A549 (cell line): ENCODE measurements around the gene GPC1. TPM values are rescaled to one million over a fixed set of nuclear protein-coding genes. Genes with fewer than 3 reads are reported as not detected.

Source experiments
- ATAC-seq, 2 experiments: fragments of 200-7000 bp in 1 of 2; fragments of >200 bp in 1 of 2; cut with Nextera tagmentation in 1 of 2; cut with Tn5 transposase in 1 of 2; 3 replicates each; pipeline versions ENCODE4 v1.8.0 to v1.9.1; 2018 to 2020; ENCODE audit warnings: mild to moderate bottlenecking in 1 of 2, moderate library complexity in 1 of 2
- CTCF ChIA-PET: fragments of 300-600 bp; sonication (Branson Sonifier 250); formaldehyde crosslinking; extraction: SDS; loops from one replicate; lab custom pipeline; 2021; ENCODE audit warnings: antibody characterized with exemption, inconsistent platforms; lab: Yijun Ruan, JAX
- POLR2A ChIA-PET: fragments of 350-600 bp; formaldehyde crosslinking; extraction: SDS; loops from one replicate; lab custom pipeline; 2021; ENCODE audit warnings: antibody characterized with exemption, inconsistent platforms; lab: Yijun Ruan, JAX
- DNase-seq, 2 experiments: peaks; one replicate each; pipeline versions ENCODE4 v3.0.0 to v3.0.0-alpha.2; 2011 to 2016; ENCODE audit warnings: low read depth in 1 of 2, low spot score in 1 of 2
- FAIRE-seq: peaks from 2 replicates; lab custom pipeline; 2011; peaks lifted over from hg19 to GRCh38; lab: Jason Lieb, UNC
- H3K27ac ChIP-seq, 2 experiments: fragments of >200 bp; sonication (Bioruptor Twin); formaldehyde crosslinking; 3 replicates each; pipeline ENCODE4 v1.5.1; 2016 to 2017
- H3K4me1 ChIP-seq: fragments of >200 bp; sonication (Bioruptor Twin); formaldehyde crosslinking; 3 replicates; pipeline ENCODE4 v1.6.1; 2016
- H3K4me2 ChIP-seq: fragments of >200 bp; sonication (Bioruptor Twin); formaldehyde crosslinking; 3 replicates; pipeline ENCODE4 v1.6.1; 2016
- H3K4me3 ChIP-seq: fragments of >200 bp; sonication (Bioruptor Twin); formaldehyde crosslinking; 3 replicates; pipeline ENCODE4 v1.5.1; 2016
- H3K9me3 ChIP-seq: fragments of >200 bp; sonication (Bioruptor Twin); formaldehyde crosslinking; 3 replicates; pipeline ENCODE4 v1.6.1; 2016
- ATOH8 ChIP-seq: fragments of 250-450 bp; sonication (Bioruptor Pico); IDR thresholded peaks from 2 replicates; pipeline ENCODE4 v1.5.0; 2020; ENCODE audit warnings: low read depth, mild to moderate bottlenecking, moderate library complexity
- CHD2 ChIP-seq: fragments of 150-350 bp; IDR thresholded peaks from 2 replicates; pipeline ENCODE4 v1.6.1; 2014; ENCODE audit warnings: low read length; ENCODE audit not compliant: partially characterized antibody
- CTCF ChIP-seq: fragments of >200 bp; sonication (Bioruptor Twin); formaldehyde crosslinking; IDR thresholded peaks from 3 replicates; pipeline ENCODE4 v1.5.1; 2016
- EP300 ChIP-seq, 2 experiments: fragments of >200 bp; sonication (Bioruptor Twin); formaldehyde crosslinking; IDR thresholded peaks; 2 replicates in 1 of 2; 3 replicates in 1 of 2; pipeline ENCODE4 v1.6.1; 2016 to 2017
- ESRRA ChIP-seq: fragments of 150-350 bp; IDR thresholded peaks from 2 replicates; pipeline ENCODE4 v1.6.1; 2014; ENCODE audit warnings: mild to moderate bottlenecking, low read length, borderline replicate concordance
- FOSB ChIP-seq: fragments of 250-450 bp; sonication (Bioruptor Pico); IDR thresholded peaks from 2 replicates; pipeline ENCODE4 v1.5.0; 2020; ENCODE audit warnings: mild to moderate bottlenecking, moderate library complexity
- FOSL2 ChIP-seq, 2 experiments: fragments of 450-650 bp in 1 of 2; fragments of >200 bp in 1 of 2; sonication (Bioruptor Twin) in 1 of 2; formaldehyde crosslinking; IDR thresholded peaks; 2 replicates each; pipeline versions ENCODE4 v1.5.0 to v1.6.1; 2016 to 2020; ENCODE audit warnings: mild to moderate bottlenecking in 1 of 2, moderate library complexity in 1 of 2
- GATA3 ChIP-seq: IDR thresholded peaks from 2 replicates; pipeline ENCODE4 v1.6.1; 2012; ENCODE audit warnings: borderline replicate concordance
- HDAC2 ChIP-seq: fragments of 200-600 bp; sonication (generic); IDR thresholded peaks from 2 replicates; pipeline ENCODE4 v1.6.1; 2016
- HOXB13 ChIP-seq: fragments of 250-450 bp; sonication (Bioruptor Pico); IDR thresholded peaks from 2 replicates; pipeline ENCODE4 v1.5.0; 2020; ENCODE audit warnings: low read depth, mild to moderate bottlenecking, moderate library complexity
- JUN ChIP-seq, 2 experiments: fragments of >200 bp; sonication (Bioruptor Twin); formaldehyde crosslinking; IDR thresholded peaks; 2 replicates in 1 of 2; 3 replicates in 1 of 2; pipeline ENCODE4 v1.6.1; 2016 to 2017
- MAFK ChIP-seq: fragments of 450-650 bp; IDR thresholded peaks from 2 replicates; pipeline ENCODE4 v1.6.1; 2014; ENCODE audit not compliant: partially characterized antibody
- MYC ChIP-seq: IDR thresholded peaks from 2 replicates; pipeline ENCODE4 v1.6.1; 2012; ENCODE audit warnings: mild to moderate bottlenecking, inconsistent platforms, low read length, improper control_type of control experiment, borderline replicate concordance
- NPAS2 ChIP-seq: fragments of 250-450 bp; sonication (Bioruptor Pico); IDR thresholded peaks from 2 replicates; pipeline ENCODE4 v1.8.0; 2022; ENCODE audit warnings: mild to moderate bottlenecking, moderate library complexity, borderline replicate concordance
- PBX3 ChIP-seq: IDR thresholded peaks from 2 replicates; pipeline ENCODE4 v1.6.1; 2012
- POLR2AphosphoS2 ChIP-seq: conservative IDR thresholded peaks from 2 replicates; pipeline ENCODE4 v1.6.1; 2012; ENCODE audit warnings: low read length, improper control_type of control experiment, inconsistent platforms
- RAD21 ChIP-seq, 2 experiments: fragments of >200 bp in 1 of 2; sonication (Bioruptor Twin) in 1 of 2; formaldehyde crosslinking in 1 of 2; IDR thresholded peaks in 1 of 2; conservative IDR thresholded peaks in 1 of 2; 2 replicates in 1 of 2; 3 replicates in 1 of 2; pipeline ENCODE4 v1.6.1; 2012 to 2018; ENCODE audit warnings: inconsistent platforms in 1 of 2
- RARB ChIP-seq: fragments of 250-450 bp; sonication (Bioruptor Pico); IDR thresholded peaks from 2 replicates; pipeline ENCODE4 v1.8.0; 2021; ENCODE audit warnings: mild to moderate bottlenecking, moderate library complexity
- RFX5 ChIP-seq: fragments of 450-650 bp; IDR thresholded peaks from 2 replicates; pipeline ENCODE4 v1.7.1; 2014; ENCODE audit warnings: antibody characterized with exemption, mild to moderate bottlenecking, moderate library complexity
- RNF2 ChIP-seq: fragments of 200-600 bp; sonication (generic); IDR thresholded peaks from 2 replicates; pipeline ENCODE4 v1.6.1; 2016; ENCODE audit warnings: low read depth, mild to moderate bottlenecking, antibody characterized with exemption, moderate library complexity, borderline replicate concordance
- USF2 ChIP-seq: fragments of 450-650 bp; IDR thresholded peaks from 2 replicates; pipeline ENCODE4 v1.6.1; 2014; ENCODE audit warnings: antibody characterized with exemption
- ZNF302 ChIP-seq: fragments of 250-450 bp; sonication (Bioruptor Pico); IDR thresholded peaks from 2 replicates; pipeline ENCODE4 v1.9.0; 2021; ENCODE audit warnings: inconsistent platforms, mild to moderate bottlenecking, moderate library complexity
- WGBS: methylation state at CpG from one replicate; pipeline ENCODE4 v1.1.6; 2017; ENCODE audit errors: missing lambda C conversion rate; 5-methylcytosine and 5-hydroxymethylcytosine counted together
- polyA plus RNA-seq, 4 experiments: library from polyadenylated mRNA; depleted of rRNA in 3 of 4; stranded (reverse); fragments of >200 nt; fragmentation: RNase III in 1 of 4; extraction: RNeasy Plus Mini Kit Qiagen cat#74134 plus additional on column Dnase treatment in 1 of 4; gene quantifications; 2 replicates in 3 of 4; 3 replicates in 1 of 4; pipeline ENCODE4 v1.2.3, GENCODE V29; 2011 to 2017

GPC1 gene
- polyA plus RNA-seq, 2 of the 4 experiments (the other 2 are of a cell fraction): 19.8 to 97.7 TPM

GRCh38 chr2:240500561-240501423, 65.3 kb downstream of the GPC1 start:
- no peak for DNase-seq
- no peak for ATAC-seq
- no peak for FAIRE-seq
- Histone ChIP-seq H3K4me2 (no peak overlapping the region), H3K4me3 (no peak overlapping the region), H3K9me3 (no peaks in the 10 kb centered on the region), H3K4me1 (no peaks in the 10 kb centered on the region), H3K27ac (no peak overlapping the region)
- POLR2A ChIA-PET: no interaction called here
- 95% methylated on average over 21 of the region's 24 CpGs for WGBS
- TF ChIP-seq HDAC2 (no peak), POLR2AphosphoS2 (no peak), PBX3 (no peak), RFX5 (no peak), FOSL2 (IDR thresholded peaks at IDR 0.05) (no peak), FOSL2 (CRISPR knock-in tag; IDR thresholded peaks at IDR 0.05) (no peak), CHD2 (no peak), MYC (no peak), MAFK (no peak), ATOH8 (CRISPR knock-in tag) (no peak), RARB (CRISPR knock-in tag) (no peak)
- CTCF ChIA-PET: no interaction called here

GRCh38 chr2:240501531-240501991, 66.1 kb downstream of the GPC1 start:
- ChIA-PET CTCF (interaction anchor here (2.2 kb wide), 1 partner anchor 11 kb away, joined by 6 read pairs; no protein-coding TSS in a partner anchor), POLR2A (no interaction called here)
- 88% methylated on average over 12 of the region's 13 CpGs for WGBS
- Histone ChIP-seq H3K9me3 (no peaks in the 10 kb centered on the region), H3K4me2 (no peak overlapping the region)
- FAIRE-seq (no peak), ATAC-seq (no peak; a peak in 1 of 6 replicates), DNase-seq (no peak)
- TF ChIP-seq GATA3: no peak
- TF ChIP-seq ZNF302 (CRISPR knock-in tag): no peak
- TF ChIP-seq ESRRA: no peak
- TF ChIP-seq CTCF: no peak
- TF ChIP-seq RAD21 (conservative IDR thresholded peaks at IDR 0.05 in 1 of 2, IDR thresholded peaks at IDR 0.05 in 1 of 2): no peak
- no peak for TF ChIP-seq HOXB13
- TF ChIP-seq FOSB (CRISPR knock-in tag): no peak
- TF ChIP-seq NPAS2 (CRISPR knock-in tag): no peak
- TF ChIP-seq JUN (IDR thresholded peaks at IDR 0.05): no peak
- no peak for TF ChIP-seq EP300 (IDR thresholded peaks at IDR 0.05)
- TF ChIP-seq USF2: no peak
- TF ChIP-seq RNF2: no peak
- no peak for TF ChIP-seq ATOH8 (CRISPR knock-in tag)
- no peak for TF ChIP-seq PBX3
- TF ChIP-seq, all 56 proteins: peak for 0
- no peaks in the 10 kb centered on the region for H3K4me1 ChIP-seq
- no peak overlapping the region for H3K4me3 ChIP-seq
- H3K27ac ChIP-seq: no peak overlapping the region
